ENCODE data around the gene CNTLN.

- no peak for TF ChIP-seq SIN3A (IDR thresholded peaks at IDR 0.05; ENCODE audit: borderline replicate concordance in 2 of 2, control insufficient read depth in 1 of 2, low read depth in 2 of 2, low read length in 2 of 2)
- TF ChIP-seq RFX5 (IDR thresholded peaks at IDR 0.05; ENCODE audit: low read depth, low read length), result no peak
- no peak for TF ChIP-seq CTCF (IDR thresholded peaks at IDR 0.05 in 2 of 3, conservative IDR thresholded peaks at IDR 0.05 in 1 of 3; ENCODE audit: insufficient read depth in 2 of 3, low read depth in 1 of 3, low read length in 3 of 3)
- TF ChIP-seq STAT6 (CRISPR knock-in tag; IDR thresholded peaks at IDR 0.05), result no peak
- TF ChIP-seq GABPA (tag; conservative IDR thresholded peaks at IDR 0.05; ENCODE audit: low read depth), result no peak
- TF ChIP-seq E2F5 (CRISPR knock-in tag; IDR thresholded peaks at IDR 0.05), result no peak
- TF ChIP-seq SMARCC2 (IDR thresholded peaks at IDR 0.05; ENCODE audit: low read depth), result no peak
- no peak for TF ChIP-seq FOXA1 (IDR thresholded peaks at IDR 0.05; ENCODE audit: borderline replicate concordance)
- TF ChIP-seq DNMT1 (IDR thresholded peaks at IDR 0.05), result no peak
- no peak for TF ChIP-seq NCOA1 (IDR thresholded peaks at IDR 0.05; ENCODE audit: low read depth)
- no peak for TF ChIP-seq E2F3 (CRISPR knock-in tag; IDR thresholded peaks at IDR 0.05)
- TF ChIP-seq RAD21 (CRISPR knock-in tag; conservative IDR thresholded peaks at IDR 0.05 in 1 of 2, IDR thresholded peaks at IDR 0.05 in 1 of 2), result no peak
- no peak for TF ChIP-seq RFX1 (IDR thresholded peaks at IDR 0.05)
These were observed 3.3 kb upstream of the CNTLN start for GRCh38 chr9:17131494-17131893.
